GM13976 (cell line): Measurements from ENCODE around the gene TANC2.

Experiments used
- DNase-seq: peaks from one replicate; pipeline ENCODE4 v3.0.0; 2012; ENCODE audit warnings: low spot score
- CTCF ChIP-seq: IDR thresholded peaks from 2 replicates; pipeline ENCODE4 v1.5.1; 2012; ENCODE audit warnings: borderline replicate concordance, mild to moderate bottlenecking; ENCODE audit not compliant: insufficient read depth; ENCODE audit errors: extremely low read depth, missing control alignments, control extremely low read depth
- in situ Hi-C: fragments of 300-500 bp; cut with MboI; formaldehyde crosslinking; loops from one replicate; pipeline ENCODE4 v1.12.0; 2022; ENCODE audit warnings: low sequenced_read_pairs, mixed read lengths, inconsistent platforms; ENCODE audit not compliant: unreplicated experiment

TANC2 gene

GRCh38 chr17:62980842-62981241 is 14.8 kb downstream of the TANC2 start:
- in situ Hi-C loops: no loop called here
- no peak for TF ChIP-seq CTCF
- DNase-seq: no peak

DNA sequence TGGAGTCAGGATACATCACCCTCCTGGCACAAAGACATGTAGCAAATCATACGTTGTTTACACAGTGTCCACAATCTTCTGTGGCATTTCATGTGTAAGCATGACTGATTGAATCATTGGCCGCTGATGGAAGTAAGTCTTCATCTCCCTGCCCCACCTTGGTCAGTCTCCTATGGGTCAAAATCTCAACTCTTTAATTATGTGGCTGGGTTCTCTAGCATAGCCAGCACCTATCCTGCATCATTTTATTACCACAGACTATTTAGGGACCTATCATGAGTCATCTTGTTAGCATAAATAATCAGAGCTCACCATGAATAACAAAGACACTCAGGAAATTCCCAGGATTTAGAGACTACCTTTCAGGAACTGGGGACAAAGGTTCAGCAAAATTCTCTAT is 15.9 kb downstream of the TANC2 start:
- in situ Hi-C loops: no loop called here
- no peak for DNase-seq
- no peak for TF ChIP-seq CTCF

DNA sequence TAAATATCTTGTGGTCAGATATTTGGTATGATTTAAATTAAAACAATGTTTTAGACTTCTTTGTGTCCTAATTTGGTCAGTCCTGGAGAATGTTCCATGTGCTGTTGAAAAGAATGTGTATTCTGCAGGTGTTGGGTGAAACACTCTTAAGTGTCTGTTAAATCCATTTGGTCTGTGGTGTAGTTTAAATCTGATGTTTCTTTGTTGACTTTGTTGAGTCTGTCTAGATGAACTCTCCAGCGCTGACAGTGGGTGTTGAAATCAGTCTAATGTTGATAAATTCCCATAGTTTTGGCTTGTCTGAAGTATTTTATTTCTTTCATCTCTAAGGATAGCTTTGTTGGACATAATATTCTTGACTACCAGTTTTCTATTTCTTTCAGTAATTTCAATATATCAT is 18.8 kb downstream of the TANC2 start:
- TF ChIP-seq CTCF: no peak
- no peak for DNase-seq
- in situ Hi-C loops: no loop called here

GRCh38 chr17:62986549-62986948 is 20.5 kb downstream of the TANC2 start:
- in situ Hi-C loops: no loop called here
- DNase-seq: no peak
- no peak for TF ChIP-seq CTCF

- in situ Hi-C loops: no loop called here
- DNase-seq: no peak
- TF ChIP-seq CTCF: no peak
Observed at GRCh38 chr17:62987136-62987535, 21.1 kb downstream of the TANC2 start.

GRCh38 chr17:62989501-62989900 is 23.5 kb downstream of the TANC2 start:
- in situ Hi-C loops: no loop called here
- DNase-seq: no peak
- TF ChIP-seq CTCF: no peak

- TF ChIP-seq CTCF: no peak
- in situ Hi-C loops: no loop called here
- no peak for DNase-seq
Observed at GRCh38 chr17:62994931-62995330, 28.9 kb downstream of the TANC2 start.
